Activated CD4-positive, alpha-beta T cell treated with anti-CD3 and anti-CD28 coated beads, Interleukin-2, Interleukin-4, amounts not matched to agents 100 ng/mL and 50 ng/mL, durations not matched to agents 16 hours and 8 hours (primary cell): ENCODE results near the gene AHR.

Experiments
- DNase-seq: peaks from one replicate; pipeline ENCODE4 v3.0.0-alpha.2; 2020; ENCODE audit warnings: low spot score

Gene AHR

GRCh38 chr7:17298102-17298839, at the start of gene AHR:
Gene AHR (plus strand): TSS chr7:17298652. CDS start chr7:17299265, 613 bp downstream.
- DNase-seq: peak; percentile 94

- no peak for DNase-seq
These were observed 44.6 kb upstream of the AHR start for GRCh38 chr7:17253885-17254284.

GRCh38 chr7:17255926-17256325, 42.5 kb upstream of the AHR start:
- DNase-seq: no peak

- DNase-seq: no peak
These were observed 42.1 kb upstream of the AHR start for GRCh38 chr7:17256375-17256774.

- no peak for DNase-seq
These were observed 31.9 kb upstream of the AHR start for GRCh38 chr7:17266565-17266964.

GRCh38 chr7:17269341-17270221, 28.9 kb upstream of the AHR start:
- no peak for DNase-seq

- DNase-seq: peak; percentile 47
These were observed 23.8 kb upstream of the AHR start for GRCh38 chr7:17274551-17275245.

GRCh38 chr7:17275749-17276671, 22.4 kb upstream of the AHR start:
- DNase-seq: no peak

- DNase-seq: no peak
These were observed 19.4 kb upstream of the AHR start for GRCh38 chr7:17279061-17279460.

GRCh38 chr7:17289074-17289645, 9.3 kb upstream of the AHR start:
- DNase-seq: no peak

GRCh38 chr7:17292843-17293242, 5.6 kb upstream of the AHR start:
- DNase-seq: no peak

- no peak for DNase-seq
These were observed 5.0 kb upstream of the AHR start for GRCh38 chr7:17293481-17293880.

- no peak for DNase-seq
These were observed 1.2 kb upstream of the AHR start for GRCh38 chr7:17297243-17297642.

- peak; percentile 60 for DNase-seq
These were observed 509 bp downstream of the AHR start for GRCh38 chr7:17298840-17299482.

- peak; percentile 41 for DNase-seq
These were observed 1.1 kb downstream of the AHR start for GRCh38 chr7:17299483-17299991.

- no peak for DNase-seq
These were observed 1.6 kb downstream of the AHR start for GRCh38 chr7:17300012-17300411.

GRCh38 chr7:17300437-17300836, 2.0 kb downstream of the AHR start:
- DNase-seq: no peak

- DNase-seq: no peak
These were observed 3.3 kb downstream of the AHR start for GRCh38 chr7:17301471-17302456.

- no peak for DNase-seq
These were observed 4.2 kb downstream of the AHR start for GRCh38 chr7:17302575-17303142.
